Hindlimb muscle (tissue), 1 donor: ENCODE results near the gene TET3. TPM values are rescaled to one million over a fixed set of nuclear protein-coding genes. Genes with fewer than 3 reads are reported as not detected.

Experiments used
- DNase-seq: peaks from one replicate; pipeline ENCODE4 v3.0.0-alpha.2; 2013
- polyA plus RNA-seq: library from polyadenylated mRNA; unstranded; fragments of 120-200 nt; gene quantifications from one replicate; pipeline ENCODE4 v1.2.1, GENCODE V29; 2013; ENCODE audit not compliant: insufficient read length

The TET3 gene
- polyA plus RNA-seq, 1 donor = 11.4 TPM

- no peak for DNase-seq
Measured at GRCh38 chr2:73965053-73965452, 19.7 kb upstream of the TET3 start.

GRCh38 chr2:73968357-73968937, 16.3 kb upstream of the TET3 start:
- DNase-seq = no peak

- no peak for DNase-seq
Measured at GRCh38 chr2:73969356-73969755, 15.4 kb upstream of the TET3 start.

GRCh38 chr2:73970141-73970803, 14.4 kb upstream of the TET3 start:
- no peak for DNase-seq

GRCh38 chr2:73970850-73971471, 13.7 kb upstream of the TET3 start:
- DNase-seq = peak; percentile 49

- no peak for DNase-seq
Measured at GRCh38 chr2:73971722-73972121, 13.0 kb upstream of the TET3 start.

GRCh38 chr2:73972846-73973245, 11.9 kb upstream of the TET3 start:
- no peak for DNase-seq

- DNase-seq = no peak
Measured at GRCh38 chr2:73975731-73976130, 9.0 kb upstream of the TET3 start.

GRCh38 chr2:73976803-73977202, 7.9 kb upstream of the TET3 start:
- DNase-seq = no peak

- DNase-seq = no peak
Measured at GRCh38 chr2:73977466-73977865, 7.2 kb upstream of the TET3 start.

GRCh38 chr2:73979021-73979420, 5.7 kb upstream of the TET3 start:
- no peak for DNase-seq

GRCh38 chr2:73979686-73980085, 5.0 kb upstream of the TET3 start:
- no peak for DNase-seq

GRCh38 chr2:73980566-73980965, 4.1 kb upstream of the TET3 start:
- DNase-seq = no peak

GRCh38 chr2:73981081-73982001, 3.4 kb upstream of the TET3 start:
- no peak for DNase-seq

- no peak for DNase-seq
Measured at GRCh38 chr2:73982140-73982617, 2.5 kb upstream of the TET3 start.

GRCh38 chr2:73983322-73984202, 1.1 kb upstream of the TET3 start:
- DNase-seq = no peak

- peak; percentile 46 for DNase-seq
Measured at GRCh38 chr2:73984922-73985307, 205 bp downstream of the TET3 start.

- DNase-seq = no peak
Measured at GRCh38 chr2:73985308-73986084, 786 bp downstream of the TET3 start.

GRCh38 chr2:73986085-73986681, 1.5 kb downstream of the TET3 start:
- DNase-seq = no peak

- no peak for DNase-seq
Measured at GRCh38 chr2:73987109-73987947, 2.6 kb downstream of the TET3 start.
